ENCODE data around the gene ATXN7L1.

The ATXN7L1 gene

DNA sequence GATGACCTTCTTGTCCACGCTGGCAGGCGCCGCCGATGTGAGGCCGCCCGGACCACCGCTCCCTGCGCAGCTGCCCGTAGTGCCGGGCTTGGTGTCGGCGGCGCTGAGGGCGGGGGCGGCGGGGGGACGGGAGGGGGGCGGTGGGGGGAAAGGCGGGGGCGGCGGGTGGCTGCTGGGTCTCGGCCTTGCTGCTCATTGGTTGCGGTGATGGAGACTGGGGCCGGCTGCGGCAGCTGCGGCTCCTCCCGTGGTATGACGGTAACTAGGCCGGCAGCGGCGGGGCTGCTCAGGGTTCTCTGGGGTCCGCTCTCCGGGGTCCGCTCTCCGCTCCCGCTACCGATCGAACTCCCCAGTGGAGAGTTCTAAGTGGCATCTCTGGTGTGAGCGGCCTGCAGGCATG lies 293.3 kb downstream of the ATXN7L1 start:
- H3K4me3 ChIP-seq (ENCODE audit: low read depth, low read length), result no peak overlapping the region
- H3K36me3 ChIP-seq (ENCODE audit: control insufficient read depth in 2 of 2, insufficient read depth in 1 of 2, low read length in 2 of 2), result no peaks in the 10 kb centered on the region
- no peaks in the 10 kb centered on the region for H3K4me1 ChIP-seq (ENCODE audit: control insufficient read depth, insufficient read depth, low read length)
- no peak for TF ChIP-seq ZNF677 (tag by site-specific recombination; IDR thresholded peaks at IDR 0.05)
- no peak for TF ChIP-seq ZNF629 (tag by site-specific recombination; IDR thresholded peaks at IDR 0.05)
- TF ChIP-seq, protein P1, sequence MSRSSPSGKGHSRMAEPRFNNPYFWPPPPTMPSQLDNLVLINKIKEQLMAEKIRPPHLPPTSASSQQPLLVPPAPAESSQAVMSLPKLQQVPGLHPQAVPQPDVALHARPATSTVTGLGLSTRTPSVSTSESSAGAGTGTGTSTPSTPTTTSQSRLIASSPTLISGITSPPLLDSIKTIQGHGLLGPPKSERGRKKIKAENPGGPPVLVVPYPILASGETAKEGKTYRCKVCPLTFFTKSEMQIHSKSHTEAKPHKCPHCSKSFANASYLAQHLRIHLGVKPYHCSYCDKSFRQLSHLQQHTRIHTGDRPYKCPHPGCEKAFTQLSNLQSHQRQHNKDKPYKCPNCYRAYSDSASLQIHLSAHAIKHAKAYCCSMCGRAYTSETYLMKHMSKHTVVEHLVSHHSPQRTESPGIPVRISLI (tag by site-specific recombination; IDR thresholded peaks at IDR 0.05), result no peak
- no peak for TF ChIP-seq ZNF433 (tag by site-specific recombination; IDR thresholded peaks at IDR 0.05; ENCODE audit: low read depth)
- TF ChIP-seq ZNF48 (tag by site-specific recombination; IDR thresholded peaks at IDR 0.05), result no peak
- no peak for TF ChIP-seq ZFP69B (tag by site-specific recombination; IDR thresholded peaks at IDR 0.05)
- TF ChIP-seq ZNF529 (tag by site-specific recombination; IDR thresholded peaks at IDR 0.05; ENCODE audit: insufficient replicate concordance), result no peak
- TF ChIP-seq ZNF10 (tag by site-specific recombination; IDR thresholded peaks at IDR 0.05), result no peak
- TF ChIP-seq ZNF266 (tag by site-specific recombination; IDR thresholded peaks at IDR 0.05; ENCODE audit: low read depth), result no peak
- TF ChIP-seq ZNF223 (tag by site-specific recombination; IDR thresholded peaks at IDR 0.05), result no peak
- TF ChIP-seq, protein P2, sequence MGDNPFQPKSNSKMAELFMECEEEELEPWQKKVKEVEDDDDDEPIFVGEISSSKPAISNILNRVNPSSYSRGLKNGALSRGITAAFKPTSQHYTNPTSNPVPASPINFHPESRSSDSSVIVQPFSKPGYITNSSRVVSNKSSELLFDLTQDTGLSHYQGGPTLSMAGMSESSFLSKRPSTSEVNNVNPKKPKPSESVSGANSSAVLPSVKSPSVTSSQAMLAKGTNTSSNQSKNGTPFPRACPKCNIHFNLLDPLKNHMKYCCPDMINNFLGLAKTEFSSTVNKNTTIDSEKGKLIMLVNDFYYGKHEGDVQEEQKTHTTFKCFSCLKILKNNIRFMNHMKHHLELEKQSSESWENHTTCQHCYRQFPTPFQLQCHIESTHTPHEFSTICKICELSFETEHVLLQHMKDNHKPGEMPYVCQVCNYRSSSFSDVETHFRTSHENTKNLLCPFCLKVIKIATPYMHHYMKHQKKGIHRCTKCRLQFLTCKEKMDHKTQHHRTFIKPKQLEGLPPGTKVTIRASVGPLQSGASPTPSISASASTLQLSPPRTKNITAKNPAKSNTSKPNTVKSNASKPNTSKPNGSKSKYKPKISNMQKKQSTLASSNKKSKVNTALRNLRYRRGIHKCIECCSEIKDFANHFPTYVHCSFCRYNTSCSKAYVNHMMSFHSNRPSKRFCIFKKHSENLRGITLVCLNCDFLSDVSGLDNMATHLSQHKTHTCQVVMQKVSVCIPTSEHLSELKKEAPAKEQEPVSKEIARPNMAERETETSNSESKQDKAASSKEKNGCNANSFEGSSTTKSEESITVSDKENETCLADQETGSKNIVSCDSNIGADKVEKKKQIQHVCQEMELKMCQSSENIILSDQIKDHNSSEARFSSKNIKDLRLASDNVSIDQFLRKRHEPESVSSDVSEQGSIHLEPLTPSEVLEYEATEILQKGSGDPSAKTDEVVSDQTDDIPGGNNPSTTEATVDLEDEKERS (tag by site-specific recombination; IDR thresholded peaks at IDR 0.05), result no peak
- no peak overlapping the region for H3K27ac ChIP-seq (ENCODE audit: extremely low read depth, low read depth, low read length)
- ChIA-PET POLR2A (no interaction called here), CTCF (no interaction called here)
- H3K9me3 ChIP-seq (ENCODE audit: control insufficient read depth, insufficient read depth, low read depth, low read length), result no peaks in the 10 kb centered on the region

DNA sequence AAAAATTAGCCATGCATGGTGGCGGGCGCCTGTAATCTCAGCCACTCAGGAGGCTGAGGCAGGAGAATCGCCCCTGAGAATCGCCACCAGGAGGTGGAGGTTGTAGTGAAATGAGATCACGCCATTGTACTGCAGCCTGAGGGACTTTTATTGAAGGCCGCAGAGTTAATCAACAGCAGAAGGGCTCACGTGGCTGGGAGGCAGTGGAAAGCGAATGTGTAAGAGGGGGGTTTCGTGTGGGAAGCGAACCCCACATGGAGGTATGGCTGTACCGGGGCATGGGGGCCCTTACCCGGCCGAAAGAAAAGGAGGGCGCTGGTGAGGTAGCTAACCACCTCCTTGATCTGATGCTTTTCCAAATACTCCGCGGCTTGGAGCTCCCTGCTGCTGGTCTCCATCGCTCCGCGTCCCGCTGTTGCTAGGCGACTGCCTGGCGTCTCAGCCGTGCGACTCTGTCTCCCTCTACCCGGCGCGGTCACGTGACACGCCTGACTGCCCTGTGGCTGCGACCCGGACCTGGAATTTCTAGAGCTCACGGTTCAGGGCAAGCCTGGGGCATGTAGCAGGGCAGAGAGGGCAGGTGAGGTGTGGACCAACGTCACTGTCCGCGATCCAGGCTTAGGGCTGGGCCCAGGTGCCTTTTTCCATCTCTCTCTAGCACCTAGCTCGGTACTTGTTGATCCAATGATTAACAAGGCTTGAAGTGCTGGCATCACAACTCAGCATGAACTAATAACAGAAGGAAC lies 295.2 kb downstream of the ATXN7L1 start, which contains the start of gene EFCAB10:
EFCAB10 (minus strand) TSS at position 428 of the 746 bp plus-strand sequence; CDS start at position 398, 30 bp downstream.
- no peak within 1 kb of the TSS for H3K27ac ChIP-seq (ENCODE audit: extremely low read depth, low read depth, low read length)
- H3K4me3 ChIP-seq (ENCODE audit: low read depth, low read length), result peak within 1 kb of the TSS; percentile 38
- no peaks in the 10 kb centered on the region for H3K9me3 ChIP-seq (ENCODE audit: control insufficient read depth, insufficient read depth, low read depth, low read length)
- H3K36me3 ChIP-seq (ENCODE audit: control insufficient read depth in 2 of 2, insufficient read depth in 1 of 2, low read length in 2 of 2), result no peaks in the 10 kb centered on the region
- H3K4me1 ChIP-seq (ENCODE audit: control insufficient read depth, insufficient read depth, low read length), result no peaks in the 10 kb centered on the region
- CTCF ChIA-PET, result interaction anchor here (0.6 to 1.2 kb wide), 2 partner anchors 9 to 13 kb away, joined by 3 to 4 read pairs; no protein-coding TSS in a partner anchor
- POLR2A ChIA-PET, result interaction anchor here (1.2 kb wide), 1 partner anchor 50 kb away, joined by 4 read pairs; the partner anchor contains the start of gene RINT1
- TF ChIP-seq ZNF214 (tag by site-specific recombination; IDR thresholded peaks at IDR 0.05; ENCODE audit: borderline replicate concordance) (no peak), ZFHX2 (tag by site-specific recombination; conservative IDR thresholded peaks at IDR 0.05) (no peak), SCRT1 (tag by site-specific recombination; IDR thresholded peaks at IDR 0.05; ENCODE audit: borderline replicate concordance) (peak; percentile 98), GLI2 (tag by site-specific recombination; IDR thresholded peaks at IDR 0.05; ENCODE audit: borderline replicate concordance, low read depth) (no peak), ZNF521 (tag by site-specific recombination; IDR thresholded peaks at IDR 0.05) (no peak), ZNF10 (tag by site-specific recombination; IDR thresholded peaks at IDR 0.05) (no peak), ZEB2 (tag by site-specific recombination; IDR thresholded peaks at IDR 0.05) (0 out of 2 replicates have a peak, but pooled peaks have one; percentile 26)
- TF ChIP-seq, protein P3, sequence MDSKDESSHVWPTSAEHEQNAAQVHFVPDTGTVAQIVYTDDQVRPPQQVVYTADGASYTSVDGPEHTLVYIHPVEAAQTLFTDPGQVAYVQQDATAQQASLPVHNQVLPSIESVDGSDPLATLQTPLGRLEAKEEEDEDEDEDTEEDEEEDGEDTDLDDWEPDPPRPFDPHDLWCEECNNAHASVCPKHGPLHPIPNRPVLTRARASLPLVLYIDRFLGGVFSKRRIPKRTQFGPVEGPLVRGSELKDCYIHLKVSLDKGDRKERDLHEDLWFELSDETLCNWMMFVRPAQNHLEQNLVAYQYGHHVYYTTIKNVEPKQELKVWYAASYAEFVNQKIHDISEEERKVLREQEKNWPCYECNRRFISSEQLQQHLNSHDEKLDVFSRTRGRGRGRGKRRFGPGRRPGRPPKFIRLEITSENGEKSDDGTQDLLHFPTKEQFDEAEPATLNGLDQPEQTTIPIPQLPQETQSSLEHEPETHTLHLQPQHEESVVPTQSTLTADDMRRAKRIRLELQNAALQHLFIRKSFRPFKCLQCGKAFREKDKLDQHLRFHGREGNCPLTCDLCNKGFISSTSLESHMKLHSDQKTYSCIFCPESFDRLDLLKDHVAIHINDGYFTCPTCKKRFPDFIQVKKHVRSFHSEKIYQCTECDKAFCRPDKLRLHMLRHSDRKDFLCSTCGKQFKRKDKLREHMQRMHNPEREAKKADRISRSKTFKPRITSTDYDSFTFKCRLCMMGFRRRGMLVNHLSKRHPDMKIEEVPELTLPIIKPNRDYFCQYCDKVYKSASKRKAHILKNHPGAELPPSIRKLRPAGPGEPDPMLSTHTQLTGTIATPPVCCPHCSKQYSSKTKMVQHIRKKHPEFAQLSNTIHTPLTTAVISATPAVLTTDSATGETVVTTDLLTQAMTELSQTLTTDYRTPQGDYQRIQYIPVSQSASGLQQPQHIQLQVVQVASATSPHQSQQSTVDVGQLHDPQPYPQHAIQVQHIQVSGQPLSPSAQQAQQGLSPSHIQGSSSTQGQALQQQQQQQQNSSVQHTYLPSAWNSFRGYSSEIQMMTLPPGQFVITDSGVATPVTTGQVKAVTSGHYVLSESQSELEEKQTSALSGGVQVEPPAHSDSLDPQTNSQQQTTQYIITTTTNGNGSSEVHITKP (tag by site-specific recombination; IDR thresholded peaks at IDR 0.05), result peak; percentile 96
- TF ChIP-seq, protein P4, sequence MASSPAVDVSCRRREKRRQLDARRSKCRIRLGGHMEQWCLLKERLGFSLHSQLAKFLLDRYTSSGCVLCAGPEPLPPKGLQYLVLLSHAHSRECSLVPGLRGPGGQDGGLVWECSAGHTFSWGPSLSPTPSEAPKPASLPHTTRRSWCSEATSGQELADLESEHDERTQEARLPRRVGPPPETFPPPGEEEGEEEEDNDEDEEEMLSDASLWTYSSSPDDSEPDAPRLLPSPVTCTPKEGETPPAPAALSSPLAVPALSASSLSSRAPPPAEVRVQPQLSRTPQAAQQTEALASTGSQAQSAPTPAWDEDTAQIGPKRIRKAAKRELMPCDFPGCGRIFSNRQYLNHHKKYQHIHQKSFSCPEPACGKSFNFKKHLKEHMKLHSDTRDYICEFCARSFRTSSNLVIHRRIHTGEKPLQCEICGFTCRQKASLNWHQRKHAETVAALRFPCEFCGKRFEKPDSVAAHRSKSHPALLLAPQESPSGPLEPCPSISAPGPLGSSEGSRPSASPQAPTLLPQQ (tag by site-specific recombination; IDR thresholded peaks at IDR 0.05), result peak; percentile 33; the same call in 1 of the 2 replicates
- TF ChIP-seq, protein P5, sequence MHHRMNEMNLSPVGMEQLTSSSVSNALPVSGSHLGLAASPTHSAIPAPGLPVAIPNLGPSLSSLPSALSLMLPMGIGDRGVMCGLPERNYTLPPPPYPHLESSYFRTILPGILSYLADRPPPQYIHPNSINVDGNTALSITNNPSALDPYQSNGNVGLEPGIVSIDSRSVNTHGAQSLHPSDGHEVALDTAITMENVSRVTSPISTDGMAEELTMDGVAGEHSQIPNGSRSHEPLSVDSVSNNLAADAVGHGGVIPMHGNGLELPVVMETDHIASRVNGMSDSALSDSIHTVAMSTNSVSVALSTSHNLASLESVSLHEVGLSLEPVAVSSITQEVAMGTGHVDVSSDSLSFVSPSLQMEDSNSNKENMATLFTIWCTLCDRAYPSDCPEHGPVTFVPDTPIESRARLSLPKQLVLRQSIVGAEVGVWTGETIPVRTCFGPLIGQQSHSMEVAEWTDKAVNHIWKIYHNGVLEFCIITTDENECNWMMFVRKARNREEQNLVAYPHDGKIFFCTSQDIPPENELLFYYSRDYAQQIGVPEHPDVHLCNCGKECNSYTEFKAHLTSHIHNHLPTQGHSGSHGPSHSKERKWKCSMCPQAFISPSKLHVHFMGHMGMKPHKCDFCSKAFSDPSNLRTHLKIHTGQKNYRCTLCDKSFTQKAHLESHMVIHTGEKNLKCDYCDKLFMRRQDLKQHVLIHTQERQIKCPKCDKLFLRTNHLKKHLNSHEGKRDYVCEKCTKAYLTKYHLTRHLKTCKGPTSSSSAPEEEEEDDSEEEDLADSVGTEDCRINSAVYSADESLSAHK (tag by site-specific recombination; IDR thresholded peaks at IDR 0.05), result no peak

Measured in HEK293 (cell line).